ENCODE results near the gene KCNK3.
"Not testable (repeated sequence)": the region's sequence is repeated elsewhere in the genome, so short reads cannot be mapped to it uniquely, and the experiment has no call there.

KCNK3 gene

DNA sequence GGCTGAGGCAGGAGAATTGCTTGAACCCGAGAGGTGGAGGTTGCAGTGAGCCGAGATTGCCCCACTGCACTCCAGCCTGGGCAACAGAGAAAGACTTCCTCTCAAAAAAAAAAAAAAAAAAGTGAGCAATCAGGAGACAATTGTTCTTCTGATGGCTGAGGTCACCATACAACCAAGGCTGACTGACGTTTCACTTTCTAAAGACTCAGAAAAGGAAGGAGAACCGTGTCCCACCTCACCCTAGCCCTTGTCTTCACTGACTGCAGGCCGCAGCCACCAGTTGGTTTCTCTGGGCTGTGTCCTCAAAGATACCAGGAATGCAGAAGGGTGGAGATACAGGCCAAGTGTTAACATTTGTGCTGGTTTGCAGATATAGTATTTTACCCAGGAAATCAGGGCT lies 63.8 kb downstream of the KCNK3 start:
- no peak for DNase-seq (ENCODE audit: low read depth)

GRCh38 chr2:26757873-26758789 lies 65.6 kb downstream of the KCNK3 start:
- DNase-seq (ENCODE audit: low read depth): no peak

DNA sequence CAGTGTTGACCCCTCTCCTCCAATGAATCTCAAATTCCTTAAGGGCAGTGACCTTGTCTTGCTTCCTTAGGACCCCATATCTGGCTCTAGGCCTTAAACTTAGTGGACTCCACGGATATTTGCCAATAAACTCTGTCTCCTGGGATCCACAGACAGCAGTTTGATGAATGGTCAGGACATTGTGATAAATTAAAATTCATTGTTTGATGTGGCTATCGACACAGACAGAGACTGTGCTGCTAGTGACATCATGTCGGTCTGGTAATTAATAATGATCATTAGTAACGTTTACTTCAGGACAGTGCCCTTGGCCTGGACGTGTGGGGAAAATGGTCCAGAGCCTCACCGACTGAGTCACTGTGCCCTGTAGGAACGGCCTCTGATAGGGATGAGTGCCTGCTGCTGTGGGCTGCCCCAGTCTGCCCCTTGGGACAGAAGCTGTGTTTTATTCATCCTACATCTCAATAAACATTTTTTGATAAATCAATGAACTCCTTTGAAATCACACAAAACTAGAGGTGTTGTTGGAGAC lies 66.3 kb downstream of the KCNK3 start:
- no peak for DNase-seq (ENCODE audit: low read depth)

DNA sequence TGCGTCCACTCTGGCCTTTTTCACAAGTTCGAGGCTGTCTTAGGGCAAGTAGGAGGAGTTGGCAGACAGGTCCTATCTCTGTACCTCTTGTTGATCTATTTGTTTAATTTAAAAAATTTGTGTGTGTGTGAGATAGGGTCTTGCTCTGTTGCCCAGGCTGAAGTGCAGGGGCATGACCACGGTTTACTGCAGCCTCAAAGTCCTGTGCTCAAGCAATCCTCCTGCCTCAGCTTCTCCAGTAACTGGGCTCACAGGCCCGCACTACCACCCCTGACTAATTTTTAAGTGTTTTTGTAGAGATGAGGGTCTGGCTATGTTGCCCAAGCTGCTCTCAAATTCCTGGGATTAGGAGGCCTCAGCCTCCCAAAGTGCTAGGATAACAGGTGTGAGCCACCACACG lies 67.3 kb downstream of the KCNK3 start:
- DNase-seq (ENCODE audit: low read depth): no peak

DNA sequence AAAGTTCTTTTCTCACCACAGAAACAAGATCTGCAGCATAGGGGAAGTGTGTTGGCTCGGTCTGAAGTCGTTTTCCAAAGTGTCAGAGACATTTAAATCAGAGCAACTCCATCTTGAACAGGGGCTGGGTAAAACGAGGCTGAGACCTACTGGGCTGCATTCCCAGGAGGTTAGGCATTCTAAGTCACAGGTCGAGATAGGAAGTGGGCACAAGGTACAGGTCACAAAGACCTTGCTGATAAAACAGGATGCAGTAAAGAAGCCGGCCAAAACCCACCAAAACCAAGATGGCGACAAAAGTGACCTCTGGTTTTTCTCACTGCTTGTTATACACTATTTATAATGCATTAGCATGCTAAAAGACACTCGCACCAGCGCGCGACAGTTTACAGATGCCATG lies 68.5 kb downstream of the KCNK3 start:
- not testable (repeated sequence) for DNase-seq (ENCODE audit: low read depth)

- no peak for DNase-seq (ENCODE audit: low read depth)
Measured at GRCh38 chr2:26763019-26763418, 70.5 kb downstream of the KCNK3 start.

DNA sequence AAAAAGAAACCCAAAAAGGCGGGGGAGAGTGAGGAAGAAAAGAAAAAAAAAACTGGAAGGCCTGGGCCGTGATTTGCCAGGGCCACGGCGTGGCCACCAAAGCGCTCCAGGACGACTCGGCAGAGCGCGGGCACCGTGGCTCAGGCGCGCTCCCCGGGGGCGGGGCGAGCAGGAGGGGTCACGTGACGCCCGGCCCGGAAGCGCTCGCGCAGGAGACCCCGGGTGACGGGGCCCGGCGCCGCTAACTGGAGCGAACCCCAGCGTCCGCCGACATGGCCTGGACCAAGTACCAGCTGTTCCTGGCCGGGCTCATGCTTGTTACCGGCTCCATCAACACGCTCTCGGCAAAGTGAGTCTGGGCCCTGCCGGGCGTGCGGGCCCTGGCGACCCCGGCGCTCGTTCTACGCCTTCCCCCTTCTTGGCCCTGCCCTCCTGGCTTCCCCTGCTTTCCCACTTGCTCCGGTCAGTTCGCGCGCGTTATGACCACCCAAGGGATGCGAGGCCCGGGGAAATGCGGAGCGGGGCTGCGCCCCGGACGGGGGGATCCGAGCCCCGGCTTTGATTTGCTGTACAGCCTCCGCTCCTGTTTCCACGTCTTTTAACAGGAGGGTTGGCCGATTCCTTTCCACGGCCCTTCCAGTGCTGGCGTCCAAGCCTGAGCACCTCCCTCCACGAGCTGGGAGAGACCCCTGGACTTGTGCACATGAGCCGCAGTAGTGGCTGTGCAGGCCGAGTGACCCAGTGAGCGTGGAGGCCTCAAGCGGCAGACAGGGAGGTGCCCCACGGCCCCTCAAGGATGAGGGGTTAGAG lies 71.8 kb downstream of the KCNK3 start, which contains the start of gene SLC35F6:
TSS of gene SLC35F6 (plus strand) at position 207 of the 810 bp plus-strand sequence. CDS start at position 273, 66 bp downstream.
- DNase-seq (ENCODE audit: low read depth): peak; percentile 77

DNA sequence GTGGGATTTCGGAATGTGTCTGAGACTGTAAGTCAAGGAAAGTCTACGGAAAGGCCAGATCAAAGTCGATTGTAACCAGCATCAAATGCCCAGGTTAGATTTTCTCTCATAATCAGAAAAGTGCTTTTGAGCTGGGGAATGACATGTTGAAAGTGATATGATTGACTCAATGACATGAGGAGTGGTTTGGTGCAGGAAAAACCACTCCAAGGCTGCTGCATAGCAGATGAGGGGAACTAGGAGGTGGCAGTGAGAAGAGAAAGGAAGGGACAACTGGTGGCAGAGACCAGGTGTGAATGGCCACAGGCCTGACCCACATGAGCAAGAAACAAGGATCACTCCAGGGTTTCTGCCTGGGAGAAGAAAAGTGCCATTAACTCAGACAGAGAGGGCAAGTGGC lies 72.4 kb downstream of the KCNK3 start:
- no peak for DNase-seq (ENCODE audit: low read depth)

- no peak for DNase-seq (ENCODE audit: low read depth)
Measured at GRCh38 chr2:26765475-26766200, 73.1 kb downstream of the KCNK3 start.

DNA sequence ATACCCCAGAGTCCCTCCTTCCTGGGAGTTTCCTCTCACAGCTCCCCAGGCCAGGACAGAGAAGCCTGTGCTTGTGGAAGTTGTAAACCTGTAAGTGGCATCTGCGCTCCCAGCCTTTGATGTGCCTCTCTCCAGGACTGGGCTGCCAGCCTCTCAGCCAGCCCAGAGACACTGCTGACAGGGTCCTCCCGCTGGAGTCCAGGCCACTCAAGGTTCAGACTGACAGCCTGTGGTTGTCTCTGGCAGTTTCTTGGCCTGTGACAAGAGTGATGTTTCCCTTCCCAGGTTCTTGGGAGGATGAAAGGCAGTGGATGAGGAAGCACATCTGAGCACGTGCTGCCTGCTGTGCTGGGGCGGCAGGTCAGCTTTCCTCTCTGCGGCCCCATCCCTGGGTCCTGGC lies 74.6 kb downstream of the KCNK3 start:
- DNase-seq (ENCODE audit: low read depth): no peak

GRCh38 chr2:26767894-26768487 lies 75.5 kb downstream of the KCNK3 start:
- DNase-seq (ENCODE audit: low read depth): no peak

DNA sequence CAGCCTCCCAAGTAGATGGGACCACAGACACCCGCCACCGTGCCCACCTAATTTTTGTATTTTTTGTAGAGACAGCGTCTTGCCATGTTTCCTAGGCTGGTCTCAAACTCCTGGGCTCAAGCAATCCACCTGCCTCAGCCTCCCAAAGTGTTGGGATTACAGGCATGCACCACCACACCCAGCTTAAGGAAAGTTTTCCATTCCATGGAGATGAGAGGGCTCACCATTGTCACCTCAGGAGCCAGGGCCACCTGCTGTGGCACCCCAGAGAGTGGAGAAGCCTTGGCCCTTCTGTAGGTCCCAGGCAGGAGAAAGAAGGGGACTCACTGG lies 76.2 kb downstream of the KCNK3 start:
- no peak for DNase-seq (ENCODE audit: low read depth)

- DNase-seq (ENCODE audit: low read depth): no peak
Measured at GRCh38 chr2:26769089-26769761, 76.7 kb downstream of the KCNK3 start.

DNA sequence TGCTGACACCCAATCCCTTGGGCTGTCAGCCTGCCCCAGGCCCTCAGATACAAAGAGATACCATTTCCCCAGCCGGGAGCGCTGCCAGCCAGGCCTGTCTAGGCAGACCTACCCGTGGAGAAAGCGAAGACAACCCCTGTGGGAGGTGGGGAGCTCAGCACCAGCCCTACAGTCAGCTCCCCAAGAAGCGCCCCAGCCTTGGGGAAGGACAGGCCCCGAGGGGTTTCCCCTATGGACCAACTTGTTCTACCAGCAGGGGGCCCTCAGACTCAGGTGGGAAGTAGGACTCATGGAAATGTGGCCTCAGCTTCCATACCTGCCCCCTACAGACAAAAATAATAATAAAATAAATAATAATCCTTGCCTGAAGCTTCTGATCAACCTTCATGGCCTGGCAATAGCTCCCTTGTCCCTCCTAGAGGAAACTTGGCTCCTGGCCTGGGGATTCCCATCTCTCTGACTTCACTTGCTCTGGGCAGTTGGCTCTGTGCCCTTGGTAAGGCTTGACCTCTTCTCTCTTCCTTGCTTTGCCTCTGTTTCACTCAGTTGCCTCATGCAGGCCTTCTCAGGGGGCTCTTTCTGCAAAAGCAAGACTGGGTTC lies 78.6 kb downstream of the KCNK3 start:
- DNase-seq (ENCODE audit: low read depth): no peak

DNA sequence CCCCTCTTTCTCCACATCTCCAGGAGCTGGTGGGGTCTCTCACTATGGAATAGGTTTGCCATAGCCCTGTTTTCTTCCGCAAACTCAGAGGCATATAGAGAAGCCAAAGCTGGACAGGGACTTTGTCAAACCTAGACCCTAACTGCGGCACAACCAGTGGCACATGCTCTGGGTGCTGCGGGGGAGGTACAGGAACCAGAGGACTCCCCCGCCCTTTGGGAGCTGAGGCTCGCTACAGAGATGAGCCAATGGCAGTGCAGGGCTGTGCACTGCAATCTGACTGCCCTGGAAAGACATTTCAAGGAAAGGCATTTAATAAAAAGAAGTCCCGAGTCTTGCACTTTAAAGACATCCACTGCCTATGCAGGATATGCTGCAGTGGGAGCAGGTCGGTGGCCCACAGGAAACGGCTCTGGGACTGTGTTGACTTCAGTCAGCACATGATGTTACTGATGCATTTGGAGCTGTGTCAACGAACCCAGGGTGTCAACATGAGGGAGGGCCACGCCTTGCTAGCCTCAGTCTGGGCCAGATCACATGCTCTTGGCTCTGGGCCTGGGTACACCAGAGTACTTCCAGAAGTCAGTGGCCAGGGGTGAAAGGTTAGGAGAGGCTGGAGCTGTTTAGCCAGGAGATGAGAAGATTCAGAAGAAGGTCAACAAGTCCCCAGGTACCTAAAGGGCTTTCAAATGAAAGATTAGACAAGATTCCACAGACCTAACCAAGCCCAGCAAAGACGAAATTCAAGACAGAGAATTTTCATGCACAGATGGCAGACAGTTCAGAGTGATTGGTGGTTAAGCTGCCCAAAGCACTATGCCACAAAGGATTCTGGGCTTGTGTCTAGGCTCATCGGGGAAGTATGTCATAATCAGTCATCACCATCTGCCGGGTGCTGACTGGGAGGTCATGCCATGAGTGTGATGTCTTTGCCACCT lies 79.8 kb downstream of the KCNK3 start:
- no peak for DNase-seq (ENCODE audit: low read depth)

- DNase-seq (ENCODE audit: low read depth): no peak
Measured at GRCh38 chr2:26776195-26776800, 83.8 kb downstream of the KCNK3 start.

GRCh38 chr2:26778098-26778497 lies 85.6 kb downstream of the KCNK3 start:
- DNase-seq (ENCODE audit: low read depth): no peak

- no peak for DNase-seq (ENCODE audit: low read depth)
Measured at GRCh38 chr2:26778507-26778906, 86.0 kb downstream of the KCNK3 start.

DNA sequence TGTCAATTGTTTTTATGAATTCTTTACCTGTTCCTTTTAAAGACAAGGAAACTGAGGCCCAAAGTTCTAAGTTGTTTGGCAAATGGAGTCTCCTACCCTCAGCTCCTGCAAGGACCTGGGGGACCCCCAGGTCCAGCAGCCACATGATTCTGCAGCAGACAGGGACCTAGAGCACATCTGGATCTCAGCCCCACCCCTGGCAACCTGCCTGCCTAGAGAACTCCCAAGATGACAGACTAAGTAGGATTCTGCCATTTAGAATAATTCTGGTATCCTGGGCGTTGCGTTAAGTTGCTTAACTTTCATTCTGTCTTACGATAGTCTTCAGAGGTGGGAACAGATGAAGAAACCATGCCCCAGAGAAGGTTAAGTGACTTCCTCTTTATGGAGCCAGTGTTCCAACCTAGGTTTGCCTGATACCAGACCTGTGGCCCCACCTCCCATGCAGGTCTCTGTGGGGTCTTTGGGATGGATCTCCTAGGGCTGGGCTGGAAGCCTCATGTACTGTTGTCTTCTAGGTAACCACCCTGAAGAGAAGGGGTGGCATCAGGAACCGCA lies 87.8 kb downstream of the KCNK3 start:
- DNase-seq (ENCODE audit: low read depth): no peak

Data from activated T-cell treated with anti-CD3 and anti-CD28 coated beads for 1 hour (primary cell).